HG02623 (cell line): ENCODE results near the gene DDX10.

Experiments
- ATAC-seq: cut with Tn5 transposase; IDR thresholded peaks from one replicate; pipeline ENCODE4 v1.9.1; 2021; ENCODE audit warnings: moderate library complexity; ENCODE audit not compliant: unreplicated experiment

The DDX10 gene

GRCh38 chr11:108866781-108867180 is 201.9 kb downstream of the DDX10 start:
- no peak for ATAC-seq

- ATAC-seq, result no peak
Observed at GRCh38 chr11:108870373-108871020, 205.6 kb downstream of the DDX10 start.

- ATAC-seq, result no peak
Observed at GRCh38 chr11:108871152-108871551, 206.3 kb downstream of the DDX10 start.

GRCh38 chr11:108871867-108872266 is 207.0 kb downstream of the DDX10 start:
- no peak for ATAC-seq

- ATAC-seq, result no peak
Observed at GRCh38 chr11:108872781-108873291, 208.0 kb downstream of the DDX10 start.

- no peak for ATAC-seq
Observed at GRCh38 chr11:108873310-108873709, 208.4 kb downstream of the DDX10 start.

- no peak for ATAC-seq
Observed at GRCh38 chr11:108873941-108874340, 209.1 kb downstream of the DDX10 start.

- no peak for ATAC-seq
Observed at GRCh38 chr11:108875134-108875533, 210.3 kb downstream of the DDX10 start.

GRCh38 chr11:108877178-108877577 is 212.3 kb downstream of the DDX10 start:
- ATAC-seq, result no peak

GRCh38 chr11:108880510-108880909 is 215.6 kb downstream of the DDX10 start:
- ATAC-seq, result no peak

- no peak for ATAC-seq
Observed at GRCh38 chr11:108881131-108881530, 216.3 kb downstream of the DDX10 start.

GRCh38 chr11:108882211-108882831 is 217.5 kb downstream of the DDX10 start:
- ATAC-seq, result no peak

- no peak for ATAC-seq
Observed at GRCh38 chr11:108886005-108886659, 221.3 kb downstream of the DDX10 start.

GRCh38 chr11:108886660-108887009 is 221.8 kb downstream of the DDX10 start:
- ATAC-seq, result no peak

GRCh38 chr11:108887436-108888238 is 222.8 kb downstream of the DDX10 start:
- ATAC-seq, result no peak

GRCh38 chr11:108890482-108891105 is 225.7 kb downstream of the DDX10 start:
- ATAC-seq, result no peak

- no peak for ATAC-seq
Observed at GRCh38 chr11:108891143-108891542, 226.3 kb downstream of the DDX10 start.

GRCh38 chr11:108891909-108892511 is 227.1 kb downstream of the DDX10 start:
- ATAC-seq, result no peak

- ATAC-seq, result peak; percentile 85
Observed at GRCh38 chr11:108895579-108896480, 231.0 kb downstream of the DDX10 start.
